AG10803 (cell line): ENCODE results near the gene FBL.
A peak's percentile ranks its signal among the peaks of the same experiment; 100 is the strongest.

Experiments used
- DNase-seq: peaks from one replicate; pipeline ENCODE4 v3.0.0; 2010; ENCODE audit warnings: low read depth
- H3K4me3 ChIP-seq: 2 replicates; pipeline ENCODE4 v1.5.1; 2011; ENCODE audit warnings: mild to moderate bottlenecking, low read length, control low read depth
- CTCF ChIP-seq: conservative IDR thresholded peaks from 2 replicates; pipeline ENCODE4 v1.5.1; 2011; ENCODE audit warnings: mild to moderate bottlenecking, low read length, control low read depth, inconsistent platforms

Gene FBL

GRCh38 chr19:39792999-39793546, 53.1 kb downstream of the FBL start:
- peak; percentile 78 for DNase-seq
- TF ChIP-seq CTCF, result peak; percentile 95
- peak overlapping the region; percentile 71 for H3K4me3 ChIP-seq

- DNase-seq, result no peak
- TF ChIP-seq CTCF, result no peak
- H3K4me3 ChIP-seq, result no peak overlapping the region
These were observed 57.9 kb downstream of the FBL start for GRCh38 chr19:39788244-39788643.
